HCT116 (cell line): ENCODE measurements around the gene IL20. TPM values are rescaled to one million over a fixed set of nuclear protein-coding genes. Genes with fewer than 3 reads are reported as not detected.

Experiments
- ATAC-seq: fragments of 200-7000 bp; cut with Tn5 transposase; 2 replicates; pipeline ENCODE4 v1.9.1; 2020; ENCODE audit warnings: mild to moderate bottlenecking, moderate library complexity
- BruUV-seq: library from RNA; stranded (reverse); fragments of 400-500 nt; replicated peaks from 2 replicates; lab custom pipeline; 2021; lab: Mats Ljungman, UMichigan
- CTCF ChIA-PET: fragments of 300-600 bp; sonication (Branson Sonifier 250); formaldehyde crosslinking; loops from one replicate; lab custom pipeline; 2021; ENCODE audit warnings: antibody characterized with exemption; lab: Charles Lee
- POLR2A ChIA-PET: fragments of 300-600, 350-600 bp; sonication (Branson Sonifier 250); formaldehyde crosslinking; loops from one replicate; lab custom pipeline; 2021; ENCODE audit warnings: antibody characterized with exemption; lab: Charles Lee
- RAD21 ChIA-PET, 2 experiments: fragments of 300-600 bp; sonication (Branson Sonifier 250); formaldehyde crosslinking; loops; one replicate each; lab custom pipeline; 2023; ENCODE audit warnings: low total read pairs in 2 of 2; ENCODE audit not compliant: uncharacterized antibody in 2 of 2, unreplicated experiment in 2 of 2, low non-redundant PET in 1 of 2; lab: Charles Lee
- DNase-seq: peaks from one replicate; pipeline ENCODE4 v3.0.0-alpha.2; 2010; ENCODE audit warnings: low read depth, low spot score
- H2AFZ ChIP-seq: fragments of 200-600 bp; shearing (Covaris generic), sonication (generic); 2 replicates; pipeline ENCODE4 v1.6.1; 2017; ENCODE audit warnings: low read depth, mixed run types, mixed read lengths, antibody characterized with exemption, low read length; ENCODE audit not compliant: poor library complexity, severe bottlenecking
- H3K27ac ChIP-seq: 2 replicates; pipeline ENCODE4 v1.5.1; 2012; ENCODE audit warnings: low read depth, low read length
- H3K27me3 ChIP-seq: fragments of 200-600 bp; sonication (generic); 2 replicates; pipeline ENCODE4 v1.6.1; 2016; ENCODE audit warnings: mixed run types, low read length, mixed read lengths; ENCODE audit not compliant: insufficient read depth
- H3K36me3 ChIP-seq, 2 experiments: fragments of 200-500 bp in 1 of 2; fragments of 200-600 bp in 1 of 2; sonication (Bioruptor generic) in 1 of 2; sonication (generic) in 1 of 2; 2 replicates each; pipeline versions ENCODE4 v1.5.1 to v1.6.1; 2014 to 2016; ENCODE audit warnings: low read length in 2 of 2, inconsistent platforms in 1 of 2, mixed read lengths in 1 of 2, mixed run types in 1 of 2; ENCODE audit not compliant: insufficient read depth in 2 of 2, control insufficient read depth in 1 of 2
- H3K4me1 ChIP-seq, 2 experiments: fragments of 200-600 bp in 1 of 2; sonication (generic) in 1 of 2; 2 replicates each; pipeline versions ENCODE4 v1.5.1 to v1.6.1; 2012 to 2017; ENCODE audit warnings: low read length in 2 of 2, inconsistent platforms in 1 of 2, mild to moderate bottlenecking in 1 of 2, mixed read lengths in 1 of 2, mixed run types in 1 of 2, moderate library complexity in 1 of 2; ENCODE audit not compliant: insufficient read depth in 2 of 2, control insufficient read depth in 1 of 2
- H3K4me2 ChIP-seq: fragments of 200-600 bp; sonication (generic); 2 replicates; pipeline ENCODE4 v1.6.1; 2017; ENCODE audit warnings: mixed run types, low read length, mixed read lengths
- H3K4me3 ChIP-seq, 2 experiments: fragments of 200-600 bp in 1 of 2; sonication (generic) in 1 of 2; replicated peaks in 1 of 2; 2 replicates each; pipeline ENCODE4 v1.5.1; 2011 to 2016; ENCODE audit warnings: low read length in 2 of 2, control low read depth in 1 of 2, low read depth in 1 of 2, mild to moderate bottlenecking in 1 of 2, mixed read lengths in 1 of 2, mixed run types in 1 of 2
- H3K79me2 ChIP-seq: fragments of 200-600 bp; sonication (generic); 2 replicates; pipeline ENCODE4 v1.6.1; 2017; ENCODE audit warnings: mild to moderate bottlenecking, mixed run types, low read length, moderate library complexity, mixed read lengths; ENCODE audit not compliant: insufficient read depth
- H3K9ac ChIP-seq: fragments of 200-600 bp; sonication (generic); 2 replicates; pipeline ENCODE4 v1.6.1; 2016; ENCODE audit warnings: low read length, mixed read lengths
- H3K9me2 ChIP-seq: fragments of 200-600 bp; sonication (generic), shearing (Covaris generic); 2 replicates; pipeline ENCODE4 v1.6.1; 2017; ENCODE audit warnings: mixed run types, mild to moderate bottlenecking, moderate library complexity; ENCODE audit not compliant: insufficient read depth
- H3K9me3 ChIP-seq, 2 experiments: fragments of 200-500 bp in 1 of 2; fragments of 200-600 bp in 1 of 2; sonication (Bioruptor generic) in 1 of 2; sonication (generic) in 1 of 2; 2 replicates each; pipeline ENCODE4 v1.6.1; 2014 to 2017; ENCODE audit warnings: low read length in 2 of 2, mixed read lengths in 2 of 2, inconsistent platforms in 1 of 2, low read depth in 1 of 2, mild to moderate bottlenecking in 1 of 2, mixed run types in 1 of 2, moderate library complexity in 1 of 2; ENCODE audit not compliant: control insufficient read depth in 1 of 2, insufficient read depth in 1 of 2
- H4K20me1 ChIP-seq: fragments of 200-600 bp; sonication (generic), shearing (Covaris generic); 2 replicates; pipeline ENCODE4 v1.6.1; 2017; ENCODE audit warnings: mixed run types, mild to moderate bottlenecking, moderate library complexity; ENCODE audit not compliant: insufficient read depth
- CBX3 ChIP-seq: IDR thresholded peaks from 2 replicates; pipeline ENCODE4 v1.6.1; 2012; ENCODE audit warnings: low read depth
- ELF1 ChIP-seq: IDR thresholded peaks from 2 replicates; pipeline ENCODE4 v1.6.1; 2012; ENCODE audit warnings: low read depth, borderline replicate concordance
- EZH2 ChIP-seq: fragments of 200-600 bp; sonication (generic); IDR thresholded peaks from 2 replicates; pipeline ENCODE4 v1.6.1; 2017; ENCODE audit warnings: antibody characterized with exemption, mixed run types
- MAX ChIP-seq: IDR thresholded peaks from 2 replicates; pipeline ENCODE4 v1.6.1; 2012
- POLR2A ChIP-seq: IDR thresholded peaks from 2 replicates; pipeline ENCODE4 v1.7.0; 2011; ENCODE audit warnings: borderline replicate concordance; ENCODE audit not compliant: insufficient read depth, insufficient read length; ENCODE audit errors: extremely low read depth
- POLR2AphosphoS5 ChIP-seq: IDR thresholded peaks from 2 replicates; pipeline ENCODE4 v1.6.1; 2011; ENCODE audit warnings: mild to moderate bottlenecking, low read depth, low read length, moderate library complexity
- SRF ChIP-seq: IDR thresholded peaks from 2 replicates; pipeline ENCODE4 v1.6.1; 2012; ENCODE audit warnings: low read depth
- TCF7L2 ChIP-seq: IDR thresholded peaks from 2 replicates; pipeline ENCODE4 v1.7.0; 2011; ENCODE audit warnings: borderline replicate concordance, inconsistent platforms; ENCODE audit not compliant: insufficient read depth, insufficient read length; ENCODE audit errors: extremely low read depth
- YY1 ChIP-seq: IDR thresholded peaks from 2 replicates; pipeline ENCODE4 v1.6.1; 2011; ENCODE audit warnings: low read length, low read depth, moderate library complexity, mild to moderate bottlenecking; ENCODE audit not compliant: insufficient replicate concordance; ENCODE audit errors: extremely low read depth
- ZFX ChIP-seq: fragments of 450-650 bp; IDR thresholded peaks from 2 replicates; pipeline ENCODE4 v1.6.1; 2017
- ZNF274 ChIP-seq: fragments of 200-500 bp; sonication (Bioruptor generic); IDR thresholded peaks from 2 replicates; pipeline ENCODE4 v1.6.1; 2014; ENCODE audit warnings: mild to moderate bottlenecking, low read depth, low read length, inconsistent platforms
- intact Hi-C: fragments of 100-400 bp; cut with micrococcal nuclease; formaldehyde crosslinking; loops from 2 replicates; pipeline ENCODE4 v1.10.0; 2022
- total RNA-seq: library from RNA; stranded (reverse); gene quantifications from one replicate; pipeline ENCODE4 v1.2.1, GENCODE V29; 2021; ENCODE audit not compliant: unreplicated experiment
- TF ChIP-seq, protein P1 (sequence below), 3 experiments: fragments of 200-600 bp in 1 of 3; sonication (generic) in 1 of 3; IDR thresholded peaks in 2 of 3; conservative IDR thresholded peaks in 1 of 3; 2 replicates each; pipeline ENCODE4 v1.5.1; 2012 to 2017; ENCODE audit warnings: low read depth in 2 of 3, low read length in 2 of 3, antibody characterized with exemption in 1 of 3, borderline replicate concordance in 1 of 3, control low read depth in 1 of 3, mild to moderate bottlenecking in 1 of 3, mixed read lengths in 1 of 3, mixed run types in 1 of 3, moderate library complexity in 1 of 3; ENCODE audit not compliant: insufficient read depth in 1 of 3
- TF ChIP-seq, protein P2 (sequence below): IDR thresholded peaks from 2 replicates; pipeline ENCODE4 v1.6.1; 2011; ENCODE audit warnings: mild to moderate bottlenecking, low read length, moderate library complexity; ENCODE audit not compliant: insufficient replicate concordance; ENCODE audit errors: extremely low read depth

The IL20 gene
- total RNA-seq, 1 experiment from 2014 or later: not detected

- Histone ChIP-seq H3K27ac (no peak overlapping the region), H3K4me1 (no peaks in the 10 kb centered on the region), H3K79me2 (no peaks in the 10 kb centered on the region), H4K20me1 (no peaks in the 10 kb centered on the region), H3K4me3 (no peak overlapping the region), H3K9ac (no peak overlapping the region), H3K9me3 (peaks cover 9 to 16% of the 10 kb centered on the region in 2 experiments; a peak in 2 of 4 replicates), H3K9me2 (no peaks in the 10 kb centered on the region), H3K27me3 (no peaks in the 10 kb centered on the region), H2AFZ (no peak overlapping the region), H3K36me3 (no peaks in the 10 kb centered on the region), H3K4me2 (no peak overlapping the region)
- CTCF ChIA-PET: no interaction called here
- intact Hi-C loops: no loop called here
- POLR2A ChIA-PET: no interaction called here
- RAD21 ChIA-PET: no interaction called here
- ATAC-seq (no peak), DNase-seq (no peak)
- no TSS peak for BruUV-seq
- TF ChIP-seq EZH2: no peak
- TF ChIP-seq, protein P1, sequence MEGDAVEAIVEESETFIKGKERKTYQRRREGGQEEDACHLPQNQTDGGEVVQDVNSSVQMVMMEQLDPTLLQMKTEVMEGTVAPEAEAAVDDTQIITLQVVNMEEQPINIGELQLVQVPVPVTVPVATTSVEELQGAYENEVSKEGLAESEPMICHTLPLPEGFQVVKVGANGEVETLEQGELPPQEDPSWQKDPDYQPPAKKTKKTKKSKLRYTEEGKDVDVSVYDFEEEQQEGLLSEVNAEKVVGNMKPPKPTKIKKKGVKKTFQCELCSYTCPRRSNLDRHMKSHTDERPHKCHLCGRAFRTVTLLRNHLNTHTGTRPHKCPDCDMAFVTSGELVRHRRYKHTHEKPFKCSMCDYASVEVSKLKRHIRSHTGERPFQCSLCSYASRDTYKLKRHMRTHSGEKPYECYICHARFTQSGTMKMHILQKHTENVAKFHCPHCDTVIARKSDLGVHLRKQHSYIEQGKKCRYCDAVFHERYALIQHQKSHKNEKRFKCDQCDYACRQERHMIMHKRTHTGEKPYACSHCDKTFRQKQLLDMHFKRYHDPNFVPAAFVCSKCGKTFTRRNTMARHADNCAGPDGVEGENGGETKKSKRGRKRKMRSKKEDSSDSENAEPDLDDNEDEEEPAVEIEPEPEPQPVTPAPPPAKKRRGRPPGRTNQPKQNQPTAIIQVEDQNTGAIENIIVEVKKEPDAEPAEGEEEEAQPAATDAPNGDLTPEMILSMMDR (IDR thresholded peaks at IDR 0.05 in 2 of 3, conservative IDR thresholded peaks at IDR 0.05 in 1 of 3; ENCODE audit: borderline replicate concordance in 1 of 3, insufficient read depth in 1 of 3, low read depth in 2 of 3, low read length in 2 of 3): no peak
- TF ChIP-seq POLR2A: no peak
- TF ChIP-seq, protein P2, sequence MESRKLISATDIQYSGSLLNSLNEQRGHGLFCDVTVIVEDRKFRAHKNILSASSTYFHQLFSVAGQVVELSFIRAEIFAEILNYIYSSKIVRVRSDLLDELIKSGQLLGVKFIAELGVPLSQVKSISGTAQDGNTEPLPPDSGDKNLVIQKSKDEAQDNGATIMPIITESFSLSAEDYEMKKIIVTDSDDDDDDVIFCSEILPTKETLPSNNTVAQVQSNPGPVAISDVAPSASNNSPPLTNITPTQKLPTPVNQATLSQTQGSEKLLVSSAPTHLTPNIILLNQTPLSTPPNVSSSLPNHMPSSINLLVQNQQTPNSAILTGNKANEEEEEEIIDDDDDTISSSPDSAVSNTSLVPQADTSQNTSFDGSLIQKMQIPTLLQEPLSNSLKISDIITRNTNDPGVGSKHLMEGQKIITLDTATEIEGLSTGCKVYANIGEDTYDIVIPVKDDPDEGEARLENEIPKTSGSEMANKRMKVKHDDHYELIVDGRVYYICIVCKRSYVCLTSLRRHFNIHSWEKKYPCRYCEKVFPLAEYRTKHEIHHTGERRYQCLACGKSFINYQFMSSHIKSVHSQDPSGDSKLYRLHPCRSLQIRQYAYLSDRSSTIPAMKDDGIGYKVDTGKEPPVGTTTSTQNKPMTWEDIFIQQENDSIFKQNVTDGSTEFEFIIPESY: no peak
- TF ChIP-seq CBX3: no peak
- no peak for TF ChIP-seq TCF7L2
- TF ChIP-seq ZFX: no peak
- TF ChIP-seq ELF1: no peak
- no peak for TF ChIP-seq MAX
- TF ChIP-seq POLR2AphosphoS5: no peak
- no peak for TF ChIP-seq YY1
- no peak for TF ChIP-seq ZNF274
- no peak for TF ChIP-seq SRF
Observed at GRCh38 chr1:206880314-206880713, 14.9 kb downstream of the IL20 start.
